Natural killer cell treated with Interleukin-12 subunit alpha and Interleukin-12 subunit beta and Interleukin-15 and Interleukin-18, amount 100 ng/mL, for 72 hours (primary cell): ENCODE data around the gene TEX44. TPM values are rescaled to one million over a fixed set of nuclear protein-coding genes. Genes with fewer than 3 reads are reported as not detected.
A peak's percentile ranks its signal among the peaks of the same experiment; 100 is the strongest.
"Not testable (repeated sequence)": the region's sequence is repeated elsewhere in the genome, so short reads cannot be mapped to it uniquely, and the experiment has no call there.

Source experiments
- ATAC-seq, 2 donors: fragments of 150-1000 bp; cut with Tn5 transposase in 1 of 2; sonication (Bioruptor Pico), chemical (Tn5 transposase) in 1 of 2; 2 replicates each; pipeline ENCODE4 v1.10.0; 2021
- DNase-seq: peaks from one replicate; pipeline ENCODE4 v3.0.0; 2022; ENCODE audit warnings: low spot score
- H3K27ac Mint-ChIP-seq, 2 donors: 1 replicate in 1 of 2; 2 replicates in 1 of 2; pipeline ENCODE4 v1.8.0; 2022; ENCODE audit warnings: mixed read lengths in 2 of 2, mild to moderate bottlenecking in 1 of 2, moderate library complexity in 1 of 2
- H3K27me3 Mint-ChIP-seq, 2 donors: 1 replicate in 1 of 2; 2 replicates in 1 of 2; pipeline ENCODE4 v1.8.0; 2022; ENCODE audit warnings: mixed read lengths in 2 of 2
- H3K36me3 Mint-ChIP-seq: one replicate; pipeline ENCODE4 v1.8.0; 2022; ENCODE audit warnings: mixed read lengths
- H3K4me1 Mint-ChIP-seq, 2 donors: 1 replicate in 1 of 2; 2 replicates in 1 of 2; pipeline ENCODE4 v1.8.0; 2022; ENCODE audit warnings: low read depth in 2 of 2, mixed read lengths in 2 of 2, mild to moderate bottlenecking in 1 of 2
- H3K4me3 Mint-ChIP-seq: one replicate; pipeline ENCODE4 v1.8.0; 2022; ENCODE audit warnings: mixed read lengths
- H3K9me3 Mint-ChIP-seq: 2 replicates; pipeline ENCODE4 v1.8.0; 2022; ENCODE audit warnings: mixed read lengths
- total RNA-seq, 2 donors: library from RNA; stranded (reverse); gene quantifications; one replicate each; pipeline ENCODE4 v1.2.3, GENCODE V29; 2022

Gene TEX44
- not detected for total RNA-seq

- no peaks in the 10 kb centered on the region for H3K9me3 Mint-ChIP-seq
- no peaks in the 10 kb centered on the region for H3K4me1 Mint-ChIP-seq
- no peak within 1 kb of the TSS for H3K4me3 Mint-ChIP-seq
- DNase-seq, result no peak
- ATAC-seq, result no peak
- H3K36me3 Mint-ChIP-seq, result no peaks in the 10 kb centered on the region
- peaks cover 0 to 2% of the 10 kb centered on the region in 2 donors for H3K27me3 Mint-ChIP-seq
- no peak within 1 kb of the TSS for H3K27ac Mint-ChIP-seq
Measured at GRCh38 chr2:231592636-231593145, at the start of gene TEX44. TEX44 (plus strand) TSS chr2:231592864; CDS start chr2:231592952, 88 bp downstream.

- H3K27ac Mint-ChIP-seq, result peak overlapping the region; percentile 99
Measured at GRCh38 chr2:231545105-231545902, 47.4 kb upstream of the TEX44 start.

DNA sequence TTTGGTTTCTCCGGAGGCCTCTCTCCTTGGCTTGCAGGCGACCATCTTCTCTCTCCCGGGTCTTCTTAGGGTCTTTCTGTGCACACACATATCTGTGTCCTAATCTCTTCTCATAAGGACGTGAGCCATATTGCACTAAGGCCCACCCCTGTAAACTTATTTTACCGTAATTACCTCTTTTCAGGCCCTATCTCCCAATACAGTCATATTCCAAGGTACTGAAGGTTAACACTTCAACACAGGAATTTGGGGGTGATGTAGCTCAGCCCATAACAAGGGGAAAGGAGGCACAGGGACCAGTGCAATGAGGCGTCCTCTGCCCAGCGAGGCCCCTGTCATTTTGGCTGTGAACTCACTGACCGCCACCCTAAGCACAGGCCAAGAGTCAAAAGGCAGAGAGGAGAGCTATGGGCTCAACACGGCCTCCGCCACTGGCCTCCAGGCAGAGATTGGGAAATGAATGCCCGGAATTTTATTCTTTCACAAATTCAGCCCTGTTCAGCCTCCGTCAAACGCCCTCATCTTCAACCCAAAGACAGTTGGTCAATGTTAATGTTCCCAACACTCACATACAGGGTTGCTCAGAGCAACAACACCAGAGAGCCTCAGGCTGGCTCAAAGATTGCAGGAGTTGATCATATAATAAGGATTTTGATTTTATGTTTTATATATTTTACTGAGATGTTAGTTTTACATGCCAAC is 46.5 kb upstream of the TEX44 start:
- Mint-ChIP-seq H3K4me1 (peaks cover 54 to 58% of the 10 kb centered on the region in 2 donors), H3K9me3 (peaks cover 6% of the 10 kb centered on the region), H3K27me3 (no peaks in the 10 kb centered on the region), H3K4me3 (peak overlapping the region; percentile 99), H3K36me3 (peaks cover 18% of the 10 kb centered on the region), H3K27ac (peak overlapping the region; percentile 99)
- ATAC-seq (no peak), DNase-seq (no peak)

More at GRCh38 chr2:231545105-231545902, 47.4 kb upstream of the TEX44 start:
- DNase-seq (peak; percentile 93), ATAC-seq (peak; percentile 98 to 99)
- Mint-ChIP-seq H3K4me1 (peaks cover 55 to 59% of the 10 kb centered on the region in 2 donors), H3K4me3 (peak overlapping the region; percentile 99), H3K36me3 (peaks cover 18% of the 10 kb centered on the region), H3K27me3 (no peaks in the 10 kb centered on the region), H3K9me3 (peaks cover 6% of the 10 kb centered on the region)

DNA sequence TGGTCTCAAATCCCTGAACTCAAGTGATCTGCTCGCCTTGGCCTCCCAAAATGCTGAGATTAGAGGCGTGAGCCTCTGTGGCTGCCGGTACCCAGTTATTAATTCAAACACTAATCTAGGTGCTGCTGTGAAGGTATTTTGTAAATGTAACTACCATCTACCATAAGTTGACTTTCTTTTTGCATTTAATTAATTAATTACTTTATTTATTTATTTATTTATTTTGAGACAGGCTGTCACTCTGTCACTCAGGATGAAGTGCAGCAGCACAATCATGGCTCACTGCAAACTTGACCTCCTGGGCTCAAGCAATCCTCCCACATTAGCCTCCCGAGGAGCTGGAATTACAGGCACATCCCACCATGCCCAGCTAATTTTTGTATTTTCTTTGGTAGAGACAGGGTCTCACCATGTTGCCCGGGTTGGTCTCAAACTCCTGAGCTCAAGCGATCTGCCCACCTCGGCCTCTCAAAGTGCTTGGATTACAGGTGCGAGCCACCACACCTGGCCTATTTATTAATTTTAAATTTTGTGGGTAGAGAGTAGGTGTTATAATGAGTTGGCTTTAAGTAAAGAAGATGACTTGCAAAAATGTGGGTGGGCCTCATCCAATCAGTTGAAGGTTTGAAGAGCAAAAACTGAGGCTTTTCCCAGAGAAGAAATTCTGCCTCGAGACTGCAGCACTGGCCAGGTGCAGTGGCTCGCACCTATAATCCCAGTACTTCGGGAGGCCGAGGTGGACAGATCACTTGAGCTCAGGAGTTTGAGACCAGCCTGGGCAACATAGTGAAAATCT is 45.2 kb upstream of the TEX44 start:
- peaks cover 9% of the 10 kb centered on the region for H3K36me3 Mint-ChIP-seq
- peaks cover 4% of the 10 kb centered on the region for H3K9me3 Mint-ChIP-seq
- DNase-seq (no peak), ATAC-seq (no peak)
- no peak overlapping the region for H3K27ac Mint-ChIP-seq
- no peak overlapping the region for H3K4me3 Mint-ChIP-seq
- H3K27me3 Mint-ChIP-seq, result no peaks in the 10 kb centered on the region
- H3K4me1 Mint-ChIP-seq, result peaks cover 44% of the 10 kb centered on the region in 2 donors

GRCh38 chr2:231548752-231549151 is 43.9 kb upstream of the TEX44 start:
- Mint-ChIP-seq H3K36me3 (peaks cover 13% of the 10 kb centered on the region), H3K27me3 (no peaks in the 10 kb centered on the region), H3K4me3 (peak overlapping the region; percentile 46), H3K4me1 (peaks cover 40 to 42% of the 10 kb centered on the region in 2 donors), H3K27ac (peak overlapping the region; percentile 42 to 89), H3K9me3 (peaks cover 11% of the 10 kb centered on the region)
- DNase-seq (no peak), ATAC-seq (no peak)

GRCh38 chr2:231549446-231550239 is 43.0 kb upstream of the TEX44 start:
- Mint-ChIP-seq H3K4me1 (peaks cover 49 to 51% of the 10 kb centered on the region in 2 donors), H3K9me3 (peaks cover 11% of the 10 kb centered on the region), H3K4me3 (peak overlapping the region; percentile 46), H3K27me3 (no peaks in the 10 kb centered on the region), H3K27ac (peak overlapping the region; percentile 42 to 89), H3K36me3 (peaks cover 14% of the 10 kb centered on the region)
- ATAC-seq, result no peak
- DNase-seq, result no peak

GRCh38 chr2:231552752-231553151 is 39.9 kb upstream of the TEX44 start:
- ATAC-seq, result no peak
- Mint-ChIP-seq H3K27me3 (no peaks in the 10 kb centered on the region), H3K36me3 (peaks cover 14% of the 10 kb centered on the region), H3K4me3 (no peak overlapping the region), H3K9me3 (peaks cover 11% of the 10 kb centered on the region), H3K27ac (peak overlapping the region; percentile 79 to 98), H3K4me1 (peaks cover 50 to 51% of the 10 kb centered on the region in 2 donors)
- DNase-seq, result no peak

DNA sequence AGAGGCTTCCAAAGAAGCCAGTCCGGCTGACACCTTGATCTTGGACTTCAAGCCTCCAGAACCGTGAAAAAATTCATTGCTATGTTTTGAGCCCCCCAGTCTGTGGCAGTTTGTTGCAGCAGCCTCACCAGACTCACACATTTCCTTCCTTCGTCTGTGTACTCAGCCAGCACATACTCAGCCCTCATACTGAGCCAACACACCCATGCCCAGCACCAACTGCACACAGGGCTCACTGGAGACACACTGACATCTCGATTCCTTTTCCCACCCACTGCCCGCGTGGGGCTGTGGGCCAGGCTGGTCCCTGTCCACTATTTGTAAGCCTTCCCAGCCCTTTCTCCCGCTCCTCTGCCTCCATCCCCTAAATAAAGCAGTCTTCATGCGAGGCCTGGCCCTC is 38.3 kb upstream of the TEX44 start:
- ATAC-seq (peak; percentile 59 to 72), DNase-seq (no peak)
- Mint-ChIP-seq H3K9me3 (peaks cover 11% of the 10 kb centered on the region), H3K36me3 (peaks cover 14% of the 10 kb centered on the region), H3K27ac (peak overlapping the region; percentile 79 to 98), H3K27me3 (no peaks in the 10 kb centered on the region), H3K4me1 (peaks cover 45 to 47% of the 10 kb centered on the region in 2 donors), H3K4me3 (peak overlapping the region; percentile 88)

DNA sequence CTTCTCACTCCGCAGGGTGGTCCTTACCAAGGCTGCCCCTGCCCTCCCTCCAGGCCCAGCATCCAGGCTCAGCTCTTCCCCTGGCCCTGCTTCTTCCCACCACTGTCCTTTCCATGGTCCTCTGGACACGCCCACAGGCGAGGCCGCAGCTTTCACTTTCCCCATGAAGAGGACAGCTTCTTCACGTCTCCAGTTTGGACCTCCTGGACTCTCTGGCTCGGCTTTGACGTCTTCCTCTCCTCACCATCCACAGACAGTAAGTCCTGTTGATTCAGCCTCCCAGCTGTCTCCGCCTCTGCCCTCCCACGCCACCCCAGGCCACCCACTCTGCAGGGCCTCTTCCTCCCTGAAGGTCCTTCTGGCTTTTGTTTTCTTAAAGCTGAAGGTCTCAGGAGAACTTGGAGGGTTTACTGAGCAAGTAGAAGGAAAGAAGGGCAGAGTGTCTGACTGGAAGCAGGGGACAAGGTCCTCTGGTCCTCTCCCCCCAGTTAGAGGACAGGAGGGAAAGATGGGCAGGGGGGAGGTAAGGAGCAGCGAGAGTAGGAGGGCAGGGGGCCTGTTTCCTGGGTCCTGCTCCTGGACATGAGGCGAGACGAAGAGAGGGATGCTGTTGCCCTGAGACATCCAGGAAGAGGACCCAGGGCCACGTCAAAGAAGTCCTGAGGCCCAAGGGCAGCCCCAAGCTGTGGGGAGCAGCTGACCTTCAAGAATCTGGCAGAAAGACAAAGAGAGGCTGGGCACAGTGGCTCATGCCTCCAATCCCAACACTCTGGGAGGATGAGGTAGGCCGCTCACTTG is 37.7 kb upstream of the TEX44 start:
- DNase-seq, result peak; percentile 75
- H3K9me3 Mint-ChIP-seq, result peaks cover 11% of the 10 kb centered on the region
- no peaks in the 10 kb centered on the region for H3K27me3 Mint-ChIP-seq
- peaks cover 14% of the 10 kb centered on the region for H3K36me3 Mint-ChIP-seq
- H3K27ac Mint-ChIP-seq, result peak overlapping the region; percentile 79 to 98
- peak overlapping the region; percentile 88 for H3K4me3 Mint-ChIP-seq
- H3K4me1 Mint-ChIP-seq, result peaks cover 40 to 42% of the 10 kb centered on the region in 2 donors
- peak; percentile 76 to 83 for ATAC-seq

GRCh38 chr2:231556496-231556895 is 36.2 kb upstream of the TEX44 start:
- H3K27me3 Mint-ChIP-seq, DNase-seq, ATAC-seq: not testable (repeated sequence)
- Mint-ChIP-seq H3K4me3 (peak overlapping the region; percentile 6), H3K9me3 (peaks cover 11% of the 10 kb centered on the region), H3K27ac (peak overlapping the region; percentile 4 to 62), H3K36me3 (peaks cover 14% of the 10 kb centered on the region), H3K4me1 (peaks cover 38 to 40% of the 10 kb centered on the region in 2 donors)

DNA sequence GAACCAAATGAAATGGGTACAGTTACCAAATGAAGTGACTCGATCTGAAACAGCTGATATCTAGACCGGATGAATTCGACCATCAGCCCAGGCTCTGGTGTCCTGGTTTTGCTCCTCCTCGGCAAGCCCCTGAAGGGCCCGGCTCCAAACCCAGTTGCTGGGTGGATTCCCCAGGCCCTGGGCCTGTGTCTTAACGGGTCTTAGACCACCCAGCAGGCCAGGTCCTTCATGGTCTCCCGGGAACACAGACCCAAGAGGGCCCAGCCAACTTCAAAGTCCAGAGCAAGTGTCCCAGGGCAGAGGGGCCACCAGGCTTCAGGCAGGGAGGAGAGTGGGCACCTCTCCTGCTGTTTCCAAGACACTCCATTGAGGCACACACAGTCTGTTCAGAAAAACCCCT is 35.7 kb upstream of the TEX44 start:
- H3K27ac Mint-ChIP-seq, result peak overlapping the region; percentile 4 to 62
- peaks cover 14% of the 10 kb centered on the region for H3K36me3 Mint-ChIP-seq
- ATAC-seq, result no peak
- no peak for DNase-seq
- H3K4me1 Mint-ChIP-seq, result peaks cover 38 to 40% of the 10 kb centered on the region in 2 donors
- H3K4me3 Mint-ChIP-seq, result peak overlapping the region; percentile 6
- H3K9me3 Mint-ChIP-seq, result peaks cover 11% of the 10 kb centered on the region
- H3K27me3 Mint-ChIP-seq, result no peaks in the 10 kb centered on the region

GRCh38 chr2:231557571-231558217 is 35.0 kb upstream of the TEX44 start:
- peak; percentile 86 to 89 for ATAC-seq
- DNase-seq, result peak; percentile 74
- Mint-ChIP-seq H3K27ac (peak overlapping the region; percentile 4 to 62), H3K4me1 (peaks cover 38 to 40% of the 10 kb centered on the region in 2 donors), H3K9me3 (peaks cover 9% of the 10 kb centered on the region), H3K36me3 (peaks cover 11% of the 10 kb centered on the region), H3K4me3 (peak overlapping the region; percentile 6), H3K27me3 (no peaks in the 10 kb centered on the region)
